K562 (cell line): Measurements from ENCODE around the gene FAM78B. TPM values are rescaled to one million over a fixed set of nuclear protein-coding genes. Genes with fewer than 3 reads are reported as not detected.
A peak's percentile ranks its signal among the peaks of the same experiment; 100 is the strongest.

ENCODE experiments used
- AFF1 ChIP-seq, 2 experiments: fragments of 450-650 bp; IDR thresholded peaks; 2 replicates each; pipeline ENCODE4 v1.6.1; 2018; ENCODE audit warnings: mild to moderate bottlenecking in 2 of 2, low read depth in 1 of 2; ENCODE audit not compliant: partially characterized antibody in 2 of 2
- E2F1 ChIP-seq: sonication (generic); formaldehyde crosslinking; IDR thresholded peaks from 2 replicates; pipeline ENCODE4 v1.8.1; 2023; ENCODE audit warnings: mild to moderate bottlenecking, missing genetic modification reagents, moderate library complexity
- HBP1 ChIP-seq: fragments of 450-650 bp; formaldehyde crosslinking; IDR thresholded peaks from 2 replicates; pipeline ENCODE4 v1.4.0; 2022; ENCODE audit warnings: missing genetic modification characterization
- ZNF395 ChIP-seq: fragments of 200-800 bp; sonication (Bioruptor generic); IDR thresholded peaks from 2 replicates; pipeline ENCODE4 v1.6.1; 2017; ENCODE audit warnings: missing genetic modification characterization, missing compliant biosample characterization
- polyA plus RNA-seq, 8 experiments: library from polyadenylated mRNA; depleted of rRNA in 4 of 8; stranded (reverse) in 5 of 8; unstranded in 3 of 8; fragments of >200 nt; fragmentation: Nextera tagmentation in 2 of 8; fragmentation: Illumina TruSeq in 1 of 8; extraction: Ambion mirVana in 2 of 8; extraction: Trizol in 1 of 8; gene quantifications; 2 replicates each; pipeline versions ENCODE4 v1.2.1 to v1.2.3, GENCODE V29; 2011 to 2014; ENCODE audit warnings: inconsistent platforms in 1 of 8, missing spikeins in 1 of 8
- total RNA-seq, 7 experiments: library from RNA; depleted of rRNA in 6 of 7; stranded (reverse); fragments of >200 nt in 6 of 7; fragmentation: Illumina TruSeq in 2 of 7; extraction: Trizol in 2 of 7; gene quantifications; 2 replicates each; pipeline versions ENCODE4 v1.2.1 to v1.2.3, GENCODE V29; 2011 to 2021; ENCODE audit warnings: low replicate concordance in 1 of 7

The FAM78B gene
- total and polyA plus RNA-seq, 9 of the 15 experiments (the other 6 are each of a cell fraction or from before 2014, with no cell fraction given): 0.04 to 0.43 (median 0.29) TPM; not detected in 1

- TF ChIP-seq AFF1 (IDR thresholded peaks at IDR 0.05; ENCODE audit: low read depth in 1 of 2, partially characterized antibody in 2 of 2) (peak in 1 of 2 experiments; percentile 80), E2F1 (CRISPR knock-in tag) (no peak), ZNF395 (no peak), HBP1 (CRISPR knock-in tag) (no peak)
Measured at GRCh38 chr1:166069390-166069789, 97.4 kb downstream of the FAM78B start (continued).
